Neuronal stem cell (in vitro differentiated cells): ENCODE results near the gene MT4.

ENCODE experiments used
- DNase-seq: peaks from one replicate; pipeline ENCODE4 v3.0.0-alpha.2; 2013; ENCODE audit warnings: low spot score
- H2AFZ ChIP-seq: one replicate; pipeline ENCODE4 v1.6.1; 2013; ENCODE audit warnings: mild to moderate bottlenecking, low read length, inconsistent platforms
- H2AK5ac ChIP-seq: 2 replicates; pipeline ENCODE4 v1.6.1; 2013; ENCODE audit warnings: low read depth, mild to moderate bottlenecking, inconsistent platforms, low read length, moderate library complexity, mixed read lengths
- H2BK120ac ChIP-seq: 2 replicates; pipeline ENCODE4 v1.6.1; 2013; ENCODE audit warnings: low read depth, mild to moderate bottlenecking, inconsistent platforms, low read length, moderate library complexity, mixed read lengths
- H2BK12ac ChIP-seq: one replicate; pipeline ENCODE4 v1.6.1; 2013; ENCODE audit warnings: low read length, inconsistent platforms
- H2BK15ac ChIP-seq: 2 replicates; pipeline ENCODE4 v1.6.1; 2013; ENCODE audit warnings: mild to moderate bottlenecking, low read length, inconsistent platforms, mixed read lengths
- H2BK5ac ChIP-seq: one replicate; pipeline ENCODE4 v1.6.1; 2013; ENCODE audit warnings: inconsistent platforms, mild to moderate bottlenecking, low read length, moderate library complexity
- H3K14ac ChIP-seq: one replicate; pipeline ENCODE4 v1.6.1; 2013; ENCODE audit warnings: low read length, inconsistent platforms
- H3K18ac ChIP-seq: 2 replicates; pipeline ENCODE4 v1.6.1; 2013; ENCODE audit warnings: low read length, inconsistent platforms
- H3K23ac ChIP-seq: 2 replicates; pipeline ENCODE4 v1.6.1; 2013; ENCODE audit warnings: low read depth, mild to moderate bottlenecking, mixed read lengths, low read length, inconsistent platforms; ENCODE audit not compliant: poor library complexity
- H3K27ac ChIP-seq: replicated peaks from 3 replicates; pipeline ENCODE4 v1.5.1; 2013; ENCODE audit warnings: low read length, inconsistent platforms
- H3K27me3 ChIP-seq, 3 experiments: 2 replicates each; pipeline ENCODE4 v1.6.1; 2013; ENCODE audit warnings: low read length in 3 of 3, mild to moderate bottlenecking in 2 of 3, inconsistent platforms in 1 of 3, low read depth in 1 of 3, mixed read lengths in 1 of 3, moderate library complexity in 1 of 3; ENCODE audit not compliant: control insufficient read depth in 3 of 3, insufficient read depth in 3 of 3
- H3K36me3 ChIP-seq, 2 donors: replicated peaks in 1 of 2; 2 replicates each; pipeline ENCODE4 v1.6.1; 2013; ENCODE audit warnings: low read length in 2 of 2; ENCODE audit not compliant: control insufficient read depth in 2 of 2, insufficient read depth in 2 of 2
- H3K4ac ChIP-seq: 2 replicates; pipeline ENCODE4 v1.6.1; 2013; ENCODE audit warnings: inconsistent platforms, mild to moderate bottlenecking, low read length, moderate library complexity
- H3K4me1 ChIP-seq, 2 donors: 1 replicate in 1 of 2; 2 replicates in 1 of 2; pipeline ENCODE4 v1.6.1; 2013; ENCODE audit warnings: low read length in 2 of 2, low read depth in 1 of 2; ENCODE audit not compliant: control insufficient read depth in 2 of 2, insufficient read depth in 1 of 2
- H3K4me2 ChIP-seq: one replicate; pipeline ENCODE4 v1.6.1; 2013; ENCODE audit warnings: mild to moderate bottlenecking, low read length, inconsistent platforms; ENCODE audit not compliant: insufficient read depth, poor library complexity, severe bottlenecking
- H3K4me3 ChIP-seq, 2 donors: 2 replicates each; pipeline ENCODE4 v1.5.1; 2013; ENCODE audit warnings: low read length in 2 of 2, mild to moderate bottlenecking in 2 of 2, inconsistent platforms in 1 of 2, moderate library complexity in 1 of 2
- H3K79me1 ChIP-seq: one replicate; pipeline ENCODE4 v1.6.1; 2013; ENCODE audit warnings: low read depth, mild to moderate bottlenecking, inconsistent platforms, low read length, moderate library complexity
- H3K9ac ChIP-seq: one replicate; pipeline ENCODE4 v1.6.1; 2013; ENCODE audit warnings: mild to moderate bottlenecking, low read depth, low read length, inconsistent platforms; ENCODE audit not compliant: poor library complexity
- H3K9me3 ChIP-seq, 2 donors: replicated peaks in 1 of 2; 2 replicates each; pipeline versions ENCODE3 to v1.6.1; 2013; ENCODE audit warnings: low read length in 2 of 2, mild to moderate bottlenecking in 2 of 2, inconsistent platforms in 1 of 2, low read depth in 1 of 2, mixed read lengths in 1 of 2, moderate library complexity in 1 of 2; ENCODE audit not compliant: control insufficient read depth in 2 of 2, insufficient read depth in 1 of 2
- H4K8ac ChIP-seq: one replicate; pipeline ENCODE4 v1.6.1; 2013; ENCODE audit warnings: low read depth, mild to moderate bottlenecking, inconsistent platforms, low read length, moderate library complexity
- H4K91ac ChIP-seq: one replicate; pipeline ENCODE4 v1.6.1; 2013; ENCODE audit warnings: low read length, low read depth, mild to moderate bottlenecking, inconsistent platforms; ENCODE audit not compliant: poor library complexity
- WGBS, 2 donors: extraction: QIAGEN DNeasy Blood & Tissue Kit; methylation state at CpG; one replicate each; pipeline ENCODE4 v1.1.7; 2013; ENCODE audit warnings: missing lambda C conversion rate in 2 of 2, mixed read lengths in 1 of 2; ENCODE audit not compliant: insufficient read length in 2 of 2, insufficient replicate concordance in 1 of 2; ENCODE audit errors: extremely low coverage in 2 of 2; 5-methylcytosine and 5-hydroxymethylcytosine counted together

Gene MT4

DNA sequence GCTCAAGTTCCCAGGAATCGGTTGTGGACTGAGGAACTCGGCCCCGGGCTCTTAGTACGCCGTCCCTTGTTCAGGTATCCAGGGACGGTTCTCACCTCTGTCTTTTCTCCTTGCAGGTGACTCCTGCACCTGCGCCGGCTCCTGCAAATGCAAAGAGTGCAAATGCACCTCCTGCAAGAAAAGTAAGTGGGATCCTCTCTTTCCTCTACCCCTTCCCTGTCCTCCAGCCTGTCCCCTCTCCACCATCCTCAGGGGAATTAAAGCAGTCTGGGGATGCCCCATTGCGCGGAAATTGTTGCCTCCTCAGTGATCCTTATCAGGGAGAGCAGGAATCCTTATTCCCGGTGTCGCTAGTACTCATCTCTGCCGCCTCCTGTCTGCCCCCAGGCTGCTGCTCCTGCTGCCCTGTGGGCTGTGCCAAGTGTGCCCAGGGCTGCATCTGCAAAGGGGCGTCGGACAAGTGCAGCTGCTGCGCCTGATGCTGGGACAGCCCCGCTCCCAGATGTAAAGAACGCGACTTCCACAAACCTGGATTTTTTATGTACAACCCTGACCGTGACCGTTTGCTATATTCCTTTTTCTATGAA is 44.1 kb downstream of the MT4 start:
- Histone ChIP-seq H3K27me3 (peaks cover 6 to 39% (median 31%) of the 10 kb centered on the region in 3 experiments), H4K91ac (no peak overlapping the region), H3K79me1 (no peaks in the 10 kb centered on the region), H3K4me1 (peaks cover 16 to 22% of the 10 kb centered on the region in 2 donors), H3K4ac (no peak overlapping the region), H3K23ac (no peak overlapping the region), H3K36me3 (no peaks in the 10 kb centered on the region), H3K9ac (no peak overlapping the region), H3K27ac (no peak overlapping the region), H2AK5ac (no peak overlapping the region), H3K4me2 (peak overlapping the region; percentile 74), H2BK5ac (no peak overlapping the region), H4K8ac (no peak overlapping the region), H2BK120ac (no peak overlapping the region), H3K18ac (no peak overlapping the region), H3K9me3 (no peaks in the 10 kb centered on the region), H2BK12ac (no peak overlapping the region), H2BK15ac (no peak overlapping the region), H3K14ac (no peak overlapping the region), H2AFZ (peak overlapping the region; percentile 81), H3K4me3 (peak overlapping the region in 1 of 2 donors; percentile 48)
- DNase-seq, result no peak
- no CpG with 5 or more reads among the region's 21 CpGs for WGBS, 2 donors

DNA sequence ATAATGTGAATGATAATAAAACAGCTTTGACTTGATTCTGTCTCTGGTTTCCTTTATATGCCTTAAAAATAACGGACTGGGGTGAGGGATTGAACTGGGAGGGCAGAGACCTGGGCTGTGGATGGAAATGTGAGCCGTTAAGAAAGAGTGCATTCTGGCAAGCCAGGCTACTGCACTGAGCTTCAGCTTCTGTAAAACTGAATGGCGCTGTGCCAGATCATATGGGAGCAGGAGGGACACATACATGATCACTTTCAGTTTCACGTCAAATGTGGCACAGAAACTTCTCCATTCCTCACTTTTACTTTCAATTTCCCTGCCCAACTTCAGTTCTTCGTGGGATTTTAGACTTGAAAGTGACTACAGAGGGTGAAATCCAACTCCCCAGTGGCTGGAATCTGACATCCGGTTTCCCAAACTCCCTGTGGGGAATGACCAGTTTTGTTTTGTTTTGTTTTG is 44.6 kb downstream of the MT4 start:
- H3K27me3 ChIP-seq, result peaks cover 6 to 39% (median 31%) of the 10 kb centered on the region in 3 experiments
- H3K4me2 ChIP-seq, result no peak overlapping the region
- no peaks in the 10 kb centered on the region for H3K36me3 ChIP-seq
- H3K79me1 ChIP-seq, result no peaks in the 10 kb centered on the region
- peaks cover 16 to 22% of the 10 kb centered on the region in 2 donors for H3K4me1 ChIP-seq
- DNase-seq, result no peak
- H4K91ac ChIP-seq, result no peak overlapping the region
- H2AFZ ChIP-seq, result peak overlapping the region; percentile 81
- no peak overlapping the region for H3K23ac ChIP-seq
- no peak overlapping the region for H2AK5ac ChIP-seq
- no peak overlapping the region for H3K18ac ChIP-seq
- H3K9me3 ChIP-seq, result no peaks in the 10 kb centered on the region
- no peak overlapping the region for H2BK5ac ChIP-seq
- no peak overlapping the region for H3K4ac ChIP-seq
- no peak overlapping the region for H3K14ac ChIP-seq
- H3K4me3 ChIP-seq, result peak overlapping the region in 1 of 2 donors; percentile 48
- no peak overlapping the region for H2BK12ac ChIP-seq
- H2BK120ac ChIP-seq, result no peak overlapping the region
- no peak overlapping the region for H3K27ac ChIP-seq
- no peak overlapping the region for H2BK15ac ChIP-seq
- H4K8ac ChIP-seq, result no peak overlapping the region
- no peak overlapping the region for H3K9ac ChIP-seq
- WGBS, 2 donors, result no CpG with 5 or more reads among the region's 6 CpGs

DNA sequence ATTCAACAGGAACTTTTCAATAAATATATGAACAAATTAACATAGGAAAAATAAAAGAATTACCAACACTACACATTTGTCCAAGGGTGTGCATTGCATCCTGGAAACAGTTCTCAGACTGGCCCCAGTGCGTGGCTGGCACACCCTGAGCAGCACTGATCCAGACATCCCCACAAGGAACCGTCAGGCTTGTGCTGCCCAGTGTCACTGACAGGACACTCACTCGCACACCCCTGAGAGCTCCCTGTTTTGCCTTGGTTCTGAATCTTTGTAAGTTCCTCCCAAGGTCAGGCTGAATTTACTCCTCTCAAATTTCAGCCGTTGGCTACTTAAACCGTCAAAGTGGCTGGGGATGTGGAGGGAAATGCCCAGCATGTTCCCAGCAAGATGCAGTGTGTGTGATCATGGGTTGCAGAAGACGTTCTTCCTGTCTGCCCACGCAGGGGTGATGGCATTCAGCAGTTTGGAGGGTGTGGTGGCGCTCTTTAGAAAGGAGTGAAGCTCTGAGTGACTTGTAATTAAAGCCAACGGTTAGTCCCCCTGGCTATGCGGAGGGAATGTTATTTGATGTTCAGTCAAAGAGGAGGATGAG is 45.2 kb downstream of the MT4 start:
- H3K4me1 ChIP-seq, result peaks cover 16 to 22% of the 10 kb centered on the region in 2 donors
- no peak overlapping the region for H2BK15ac ChIP-seq
- no peak overlapping the region for H3K4ac ChIP-seq
- peak overlapping the region; percentile 50 for H3K14ac ChIP-seq
- H3K9me3 ChIP-seq, result no peaks in the 10 kb centered on the region
- H2AFZ ChIP-seq, result peak overlapping the region; percentile 81
- H3K36me3 ChIP-seq, result no peaks in the 10 kb centered on the region
- H4K8ac ChIP-seq, result no peak overlapping the region
- H3K27me3 ChIP-seq, result peaks cover 6 to 44% (median 36%) of the 10 kb centered on the region in 3 experiments
- peak overlapping the region; percentile 43 for H3K23ac ChIP-seq
- peak overlapping the region; percentile 69 for H3K18ac ChIP-seq
- H3K79me1 ChIP-seq, result no peaks in the 10 kb centered on the region
- H2BK120ac ChIP-seq, result no peak overlapping the region
- no peak overlapping the region for H3K27ac ChIP-seq
- no peak overlapping the region for H2BK12ac ChIP-seq
- H3K4me2 ChIP-seq, result no peak overlapping the region
- H4K91ac ChIP-seq, result no peak overlapping the region
- DNase-seq, result no peak
- peak overlapping the region; percentile 18 for H3K9ac ChIP-seq
- no peak overlapping the region for H3K4me3 ChIP-seq
- no peak overlapping the region for H2BK5ac ChIP-seq
- H2AK5ac ChIP-seq, result no peak overlapping the region
- no CpG with 5 or more reads among the region's 10 CpGs for WGBS, 2 donors

DNA sequence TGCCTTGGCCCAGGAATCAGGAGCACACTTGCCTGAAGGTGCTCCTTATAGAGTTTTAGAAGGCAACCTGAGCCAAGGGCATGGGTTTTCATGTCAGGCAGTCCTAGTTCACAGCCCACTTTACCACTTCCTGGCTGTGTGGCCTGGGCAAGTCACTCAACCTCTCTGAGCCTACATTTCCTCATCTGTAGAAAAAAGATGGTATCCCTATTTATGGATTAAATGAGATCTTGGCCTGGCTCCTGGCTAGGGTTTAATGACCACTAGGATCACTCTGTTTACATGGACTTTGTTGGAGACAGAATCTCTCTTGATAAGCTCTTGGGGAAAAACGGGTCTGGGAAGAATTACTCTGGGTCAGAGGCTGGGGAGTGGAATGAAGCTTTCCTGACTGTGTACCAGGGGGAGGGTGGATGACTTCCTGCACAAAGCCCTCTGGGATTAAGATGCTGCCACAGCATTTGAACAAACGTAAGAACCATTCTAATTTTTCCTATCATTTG is 45.8 kb downstream of the MT4 start:
- Histone ChIP-seq H3K9me3 (no peaks in the 10 kb centered on the region), H3K23ac (peak overlapping the region; percentile 43), H3K4me2 (no peak overlapping the region), H3K4me1 (peaks cover 16 to 22% of the 10 kb centered on the region in 2 donors), H2BK15ac (no peak overlapping the region), H2AFZ (peak overlapping the region; percentile 81), H2AK5ac (no peak overlapping the region), H2BK12ac (no peak overlapping the region), H3K9ac (no peak overlapping the region), H2BK120ac (no peak overlapping the region), H3K27me3 (peaks cover 6 to 45% (median 38%) of the 10 kb centered on the region in 3 experiments), H3K14ac (no peak overlapping the region), H3K4ac (no peak overlapping the region), H3K18ac (no peak overlapping the region), H3K4me3 (no peak overlapping the region), H2BK5ac (no peak overlapping the region), H4K91ac (no peak overlapping the region), H3K27ac (no peak overlapping the region), H3K79me1 (no peaks in the 10 kb centered on the region), H4K8ac (no peak overlapping the region), H3K36me3 (no peaks in the 10 kb centered on the region)
- no peak for DNase-seq
- no CpG with 5 or more reads among the region's 2 CpGs for WGBS, 2 donors
